Liver (tissue), 3 donors: ENCODE measurements around the gene PLD2.

ENCODE experiments used
- CTCF ChIP-seq: fragments of 150-350 bp; IDR thresholded peaks from 2 replicates; pipeline ENCODE4 v1.5.1; 2017; ENCODE audit warnings: improper control_type of control experiment, low read depth, low read length; ENCODE audit not compliant: missing input control
- EGR1 ChIP-seq, 2 donors: IDR thresholded peaks; 2 replicates each; pipeline ENCODE4 v1.6.1; 2016 to 2018; ENCODE audit warnings: antibody characterized with exemption in 2 of 2, low read depth in 2 of 2
- GABPA ChIP-seq, 2 donors: IDR thresholded peaks in 1 of 2; conservative IDR thresholded peaks in 1 of 2; 2 replicates each; pipeline ENCODE4 v1.6.1; 2016; ENCODE audit warnings: antibody characterized with exemption in 2 of 2, mild to moderate bottlenecking in 1 of 2, moderate library complexity in 1 of 2
- JUND ChIP-seq, 2 donors: IDR thresholded peaks; 2 replicates each; pipeline ENCODE4 v1.6.1; 2016; ENCODE audit warnings: antibody characterized with exemption in 2 of 2
- MAX ChIP-seq: IDR thresholded peaks from 2 replicates; pipeline ENCODE4 v1.6.1; 2016; ENCODE audit warnings: antibody characterized with exemption
- RAD21 ChIP-seq, 2 donors: IDR thresholded peaks; 2 replicates each; pipeline ENCODE4 v1.6.1; 2016; ENCODE audit warnings: antibody characterized with exemption in 2 of 2, mild to moderate bottlenecking in 2 of 2
- REST ChIP-seq: IDR thresholded peaks from 2 replicates; pipeline ENCODE4 v1.6.1; 2016; ENCODE audit warnings: antibody characterized with exemption, mild to moderate bottlenecking
- TAF1 ChIP-seq: conservative IDR thresholded peaks from 2 replicates; pipeline ENCODE4 v1.6.1; 2016; ENCODE audit warnings: antibody characterized with exemption, mild to moderate bottlenecking
- YY1 ChIP-seq: IDR thresholded peaks from 2 replicates; pipeline ENCODE4 v1.6.1; 2016; ENCODE audit warnings: antibody characterized with exemption, mild to moderate bottlenecking
- TF ChIP-seq, protein P1 (sequence below): IDR thresholded peaks from 2 replicates; pipeline ENCODE4 v1.6.1; 2016; ENCODE audit warnings: antibody characterized with exemption
- donor health status: healthy.
- donor health status: healthy.

GRCh38 chr17:4858068-4858881 is 51.3 kb downstream of the PLD2 start:
- TF ChIP-seq CTCF = no peak
- no peak for TF ChIP-seq TAF1
- no peak for TF ChIP-seq MAX
- TF ChIP-seq JUND (IDR thresholded peaks at IDR 0.05) = no peak
- TF ChIP-seq, protein P1, sequence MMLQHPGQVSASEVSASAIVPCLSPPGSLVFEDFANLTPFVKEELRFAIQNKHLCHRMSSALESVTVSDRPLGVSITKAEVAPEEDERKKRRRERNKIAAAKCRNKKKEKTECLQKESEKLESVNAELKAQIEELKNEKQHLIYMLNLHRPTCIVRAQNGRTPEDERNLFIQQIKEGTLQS = no peak
- TF ChIP-seq EGR1 (IDR thresholded peaks at IDR 0.05; ENCODE audit: low read depth in 2 of 2) = no peak
- TF ChIP-seq REST = no peak
- TF ChIP-seq RAD21 (IDR thresholded peaks at IDR 0.05) = peak in 1 of 2 donors; percentile 8
- no peak for TF ChIP-seq YY1
- TF ChIP-seq GABPA (IDR thresholded peaks at IDR 0.05 in 1 of 2, conservative IDR thresholded peaks at IDR 0.05 in 1 of 2) = no peak
